HG02852 (cell line): ENCODE measurements around the gene ZG16B.

Source experiments
- ATAC-seq: cut with Tn5 transposase; IDR thresholded peaks from one replicate; pipeline ENCODE4 v1.9.1; 2021; ENCODE audit warnings: mild to moderate bottlenecking, moderate library complexity; ENCODE audit not compliant: unreplicated experiment

ZG16B gene, protein sequence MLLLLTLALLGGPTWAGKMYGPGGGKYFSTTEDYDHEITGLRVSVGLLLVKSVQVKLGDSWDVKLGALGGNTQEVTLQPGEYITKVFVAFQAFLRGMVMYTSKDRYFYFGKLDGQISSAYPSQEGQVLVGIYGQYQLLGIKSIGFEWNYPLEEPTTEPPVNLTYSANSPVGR

DNA sequence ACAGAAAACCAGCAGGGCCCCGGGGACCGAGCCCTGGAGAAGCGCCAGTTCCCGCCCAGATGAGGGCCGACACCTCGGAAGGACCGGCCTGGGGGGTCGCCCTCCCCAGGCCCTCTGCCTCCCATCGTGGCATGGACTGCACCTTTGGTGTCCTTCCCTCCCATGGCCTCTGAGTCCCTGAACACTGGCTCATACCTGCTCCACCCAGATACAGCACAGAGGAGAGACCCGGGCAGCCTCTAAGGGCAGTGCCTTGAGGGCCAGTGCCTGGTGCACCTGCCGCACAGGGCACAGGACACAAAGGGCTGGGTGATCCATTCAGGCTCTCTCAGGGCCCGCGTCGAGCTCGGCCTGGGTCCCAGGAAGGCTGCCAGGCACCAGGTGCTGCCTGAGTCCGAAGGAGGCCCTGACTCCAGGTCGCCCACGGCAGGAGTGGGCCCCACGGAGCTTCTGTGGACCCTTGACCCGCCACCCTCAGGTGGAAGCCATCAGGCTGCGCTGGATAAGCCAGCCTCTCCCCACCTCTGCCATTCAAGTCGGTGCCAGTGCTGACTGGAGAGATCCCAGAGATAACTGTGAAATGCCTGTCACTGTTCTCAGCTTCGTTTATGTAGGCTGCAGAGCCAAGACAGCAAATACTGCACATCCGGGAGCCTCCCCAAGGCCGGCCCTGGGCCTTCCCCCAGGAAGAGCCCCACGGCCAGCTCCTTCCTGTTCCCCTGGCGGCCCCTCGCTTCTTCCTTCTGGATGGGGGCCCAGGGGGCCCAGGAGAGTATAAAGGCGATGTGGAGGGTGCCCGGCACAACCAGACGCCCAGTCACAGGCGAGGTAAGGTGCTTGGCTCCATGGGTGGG, at the start of gene ZG16B:
TSS of gene ZG16B (plus strand) at position 803 of the 854 bp plus-strand sequence. CDS start 139 bp downstream, outside the sequence.
- ATAC-seq: no peak

DNA sequence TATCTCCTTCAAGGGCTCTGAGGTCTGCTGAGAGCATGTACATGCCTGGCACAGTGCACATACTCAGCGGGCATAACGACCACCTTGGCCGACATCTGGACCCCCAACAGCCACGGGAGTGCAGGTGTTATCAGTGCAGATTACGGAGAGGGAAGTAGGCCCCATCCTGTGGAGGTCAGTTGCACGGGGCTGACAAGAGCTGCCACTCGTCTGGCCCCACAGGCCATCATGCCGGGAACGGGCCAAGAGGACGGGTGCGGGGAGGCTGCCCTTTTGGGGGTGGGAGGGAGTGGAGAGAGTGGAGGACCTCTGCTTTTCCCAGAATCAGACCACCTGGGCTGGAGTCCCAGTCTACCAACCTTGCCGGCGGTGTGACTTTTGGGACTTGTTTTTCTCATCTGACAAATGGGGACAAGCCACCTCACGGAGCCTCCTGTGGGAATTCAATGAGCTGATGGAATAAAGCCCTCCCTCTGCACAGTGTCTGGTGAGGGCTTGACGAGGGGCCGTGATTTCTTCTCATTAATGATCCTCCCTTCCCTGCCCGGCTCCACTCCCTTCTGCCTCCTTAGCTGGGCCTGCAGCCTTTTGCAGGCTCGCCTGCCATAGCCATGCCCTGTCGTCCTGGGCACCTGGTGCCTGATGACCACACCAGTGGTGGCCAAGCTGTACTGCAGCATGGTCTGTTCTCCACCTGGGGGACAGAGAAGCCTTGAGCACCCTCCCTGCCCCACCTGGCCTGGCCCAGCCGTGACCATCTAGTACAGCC, 47.3 kb upstream of the ZG16B start:
- no peak for ATAC-seq

DNA sequence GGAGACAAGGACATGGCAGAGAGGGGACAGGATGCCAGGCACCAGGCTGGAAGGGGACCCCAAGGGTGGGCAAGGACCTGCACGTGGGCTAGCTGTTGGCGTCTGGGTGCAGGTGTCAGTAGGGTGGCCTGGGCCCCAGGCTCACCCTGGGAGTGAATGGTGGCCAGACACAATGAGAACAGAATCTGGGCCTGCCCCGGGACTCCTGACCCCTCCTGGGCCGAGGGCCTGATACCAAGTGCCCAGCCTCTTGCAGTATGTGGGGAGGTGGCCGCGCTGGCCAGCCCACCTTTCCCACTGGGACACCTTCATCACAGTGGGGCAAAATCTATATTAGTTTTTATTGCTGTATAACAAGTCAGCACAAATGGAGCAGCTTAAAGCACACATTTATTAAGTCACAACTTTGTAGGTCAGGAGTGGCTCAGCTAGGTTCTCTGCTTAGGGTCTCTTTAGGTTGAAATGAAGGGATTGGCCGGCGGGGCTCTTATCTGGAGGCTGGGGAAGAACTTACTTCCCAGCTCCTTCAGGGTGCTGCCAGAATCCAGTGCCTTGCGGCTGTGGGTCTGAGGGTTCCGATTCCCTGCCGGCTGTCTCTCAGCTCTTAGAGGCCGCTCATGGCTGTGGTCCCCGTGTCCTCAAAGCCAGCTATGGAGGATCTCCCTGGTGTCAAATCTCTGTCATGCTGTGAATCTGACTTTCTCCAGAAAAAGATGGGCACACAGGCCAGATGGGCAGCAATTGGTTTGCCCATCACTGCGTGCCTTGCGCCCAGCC, 46.3 kb upstream of the ZG16B start:
- ATAC-seq: no peak

DNA sequence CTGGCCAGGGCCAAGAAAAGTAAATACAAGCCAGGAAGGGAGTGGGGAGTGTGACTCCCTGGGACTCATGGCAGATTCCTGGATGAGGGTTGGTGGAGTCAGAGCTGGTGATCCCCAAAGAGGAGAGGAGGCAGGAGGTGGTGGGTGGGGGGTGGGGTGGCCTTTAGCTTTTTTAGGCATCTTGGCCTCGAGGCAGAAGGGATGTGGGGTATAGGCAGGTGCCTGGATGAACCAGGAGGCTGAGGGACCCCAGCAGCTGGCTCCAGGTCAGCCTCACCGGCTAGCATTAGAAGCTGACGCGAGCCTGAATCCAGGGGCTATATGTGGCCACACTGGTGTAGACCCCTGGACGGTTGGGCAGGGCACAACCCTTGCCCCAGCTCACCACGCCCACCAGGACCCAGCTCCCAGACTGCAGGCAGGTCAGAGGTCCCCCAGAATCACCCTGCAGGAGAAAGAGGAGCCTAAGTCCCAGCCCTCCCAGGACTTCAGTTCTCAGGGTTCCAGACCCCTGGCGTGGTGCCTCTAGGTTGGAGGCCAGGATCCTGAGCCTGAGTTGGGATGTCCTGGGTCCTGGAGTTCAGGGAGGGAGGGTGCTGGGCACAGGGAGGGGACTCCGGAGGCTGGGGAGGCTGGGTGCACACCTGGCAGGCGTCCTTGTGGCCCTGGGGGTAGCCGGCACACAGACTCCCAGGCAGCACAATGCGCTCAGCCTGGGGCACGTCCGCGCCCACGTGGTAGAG, 45.6 kb upstream of the ZG16B start:
- ATAC-seq: no peak

DNA sequence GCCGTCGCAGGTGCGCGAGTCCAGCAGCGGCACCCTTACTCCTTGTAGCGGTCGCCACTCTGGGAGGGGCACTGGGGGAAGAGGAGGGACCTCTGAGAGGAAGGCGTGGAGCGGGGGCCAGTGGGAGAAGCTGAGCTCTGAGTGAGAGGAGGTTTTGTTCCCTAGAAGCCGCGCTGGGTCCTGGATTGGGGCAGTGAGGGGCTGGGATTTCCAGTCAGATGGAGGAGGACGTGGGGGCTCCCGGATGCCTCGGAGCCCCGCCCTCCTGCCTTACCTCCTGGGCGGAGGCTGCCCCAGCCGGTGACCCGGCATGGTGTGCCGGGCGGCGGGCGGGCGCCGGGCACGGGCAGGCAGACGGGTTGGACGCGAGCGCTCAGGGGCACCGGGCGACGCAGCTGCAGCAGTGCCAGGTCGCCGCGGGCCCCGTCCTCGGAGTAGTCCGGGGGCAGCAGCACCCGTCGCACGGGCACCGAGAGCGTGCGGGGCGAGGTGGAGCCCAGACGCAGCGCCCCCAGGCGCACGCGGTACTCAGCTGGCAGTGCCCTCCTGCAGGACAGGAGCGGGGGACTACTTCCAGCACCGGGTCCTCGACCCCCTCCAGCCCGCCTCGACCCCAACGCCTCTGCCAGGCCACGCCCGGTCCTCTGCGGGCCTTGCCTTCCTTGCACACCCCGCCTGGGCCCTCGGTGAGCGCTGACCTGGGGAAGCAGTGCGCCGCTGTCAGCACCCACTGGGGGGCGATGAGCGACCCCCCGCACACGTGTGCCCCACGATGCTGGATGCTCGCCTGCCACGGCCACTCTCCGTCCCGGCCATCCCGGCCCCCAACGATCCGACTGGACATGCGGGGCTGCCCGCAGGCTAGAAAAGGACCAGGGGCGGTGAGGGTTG, 44.8 kb upstream of the ZG16B start:
- no peak for ATAC-seq

DNA sequence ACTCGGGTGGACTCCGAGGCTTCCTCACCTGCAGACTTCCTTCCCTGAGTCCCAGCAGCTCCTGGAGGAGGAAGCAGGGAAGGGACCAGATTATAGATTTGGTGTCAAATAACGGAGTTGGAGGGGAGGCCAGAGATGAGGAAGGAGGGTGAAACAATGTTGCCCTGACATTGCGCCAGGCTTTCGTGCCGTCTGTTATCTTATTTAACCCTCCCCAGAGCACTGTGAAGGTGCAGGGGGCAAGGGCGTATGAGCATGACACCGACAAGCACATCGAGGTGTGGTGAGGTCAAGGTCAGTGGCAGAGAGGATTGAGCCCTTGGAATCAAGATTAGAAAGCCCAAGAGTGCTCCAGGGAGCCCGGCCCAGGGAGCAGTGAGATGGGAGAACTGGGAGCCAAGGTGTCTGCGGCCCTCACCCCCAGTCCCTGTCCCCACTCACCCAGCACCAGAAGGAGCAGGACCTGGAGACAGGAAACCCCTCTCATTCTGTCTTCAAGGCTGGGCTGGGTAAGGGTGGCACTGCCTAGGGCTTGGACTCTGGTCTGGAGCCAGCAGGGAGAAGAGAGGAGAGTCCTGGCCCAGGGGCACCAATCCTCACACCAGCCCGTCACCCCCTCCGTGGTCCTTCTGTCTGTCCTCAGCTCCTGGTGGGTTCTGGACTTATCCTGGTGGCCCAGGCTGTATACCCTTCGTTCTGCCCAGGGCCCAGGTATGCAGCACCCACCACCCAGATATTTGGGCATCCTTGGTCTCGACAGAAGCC, 43.9 kb upstream of the ZG16B start:
- ATAC-seq: no peak

DNA sequence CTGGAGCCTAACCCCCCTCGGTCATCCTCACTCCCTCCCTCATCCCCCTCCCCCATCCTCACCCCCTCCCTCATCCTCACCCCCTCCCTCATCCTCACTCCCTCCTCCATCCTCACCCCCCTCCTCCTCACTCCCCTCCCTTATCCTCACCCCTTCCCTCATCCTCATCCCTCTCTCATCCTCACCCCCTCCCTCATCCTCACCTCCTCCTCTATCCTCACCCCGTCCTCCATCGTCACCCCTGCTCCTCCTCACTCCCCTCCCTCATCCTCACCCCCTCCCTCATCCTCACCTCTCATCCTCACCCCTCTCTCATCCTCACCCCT, 43.3 kb upstream of the ZG16B start:
- ATAC-seq: no peak

DNA sequence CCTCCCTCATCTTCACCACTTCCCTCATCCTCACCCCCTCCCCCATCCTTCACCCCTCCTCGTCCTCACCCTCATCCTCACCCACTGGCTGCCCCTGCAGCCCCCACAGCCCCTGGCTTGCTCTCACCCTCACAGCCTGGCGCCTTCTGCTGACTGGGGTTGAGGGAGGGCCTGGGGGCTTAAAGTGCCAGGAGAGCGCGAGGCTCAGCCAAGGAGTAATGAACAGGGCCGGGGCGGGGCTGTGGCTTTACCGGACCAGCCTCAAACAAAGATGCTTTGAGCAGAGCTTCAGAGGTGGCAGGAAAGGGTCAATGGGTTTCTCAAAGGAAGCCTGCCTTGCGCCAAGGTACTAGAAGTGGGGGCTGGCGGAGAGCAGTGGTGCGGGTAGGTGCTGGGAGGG, 42.7 kb upstream of the ZG16B start, which contains the start of gene PRSS33:
TSS of gene PRSS33 (minus strand) at position 155 of the 400 bp plus-strand sequence. CDS start 1,013 bp downstream, outside the sequence.
- ATAC-seq: no peak

DNA sequence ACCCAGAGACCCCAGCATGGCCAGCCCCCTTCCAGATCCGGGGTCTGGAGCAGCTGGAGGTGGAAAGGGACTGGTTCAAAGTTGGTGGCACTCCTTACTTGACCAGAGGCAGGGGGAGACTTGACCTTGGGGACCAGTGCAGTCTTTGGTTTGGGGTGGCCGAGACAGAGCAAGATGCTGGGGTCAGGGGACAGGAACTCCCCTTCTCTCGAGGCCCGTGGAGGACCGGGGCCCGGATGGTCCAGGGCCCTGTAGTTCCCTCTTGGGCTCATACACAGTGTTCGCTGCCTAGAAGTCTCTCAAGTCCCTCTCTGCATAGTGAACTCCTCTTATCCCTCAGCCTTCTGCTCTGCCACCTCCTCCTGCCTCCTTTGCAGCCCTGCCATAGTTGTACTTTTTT, 42.1 kb upstream of the ZG16B start:
- ATAC-seq: no peak

DNA sequence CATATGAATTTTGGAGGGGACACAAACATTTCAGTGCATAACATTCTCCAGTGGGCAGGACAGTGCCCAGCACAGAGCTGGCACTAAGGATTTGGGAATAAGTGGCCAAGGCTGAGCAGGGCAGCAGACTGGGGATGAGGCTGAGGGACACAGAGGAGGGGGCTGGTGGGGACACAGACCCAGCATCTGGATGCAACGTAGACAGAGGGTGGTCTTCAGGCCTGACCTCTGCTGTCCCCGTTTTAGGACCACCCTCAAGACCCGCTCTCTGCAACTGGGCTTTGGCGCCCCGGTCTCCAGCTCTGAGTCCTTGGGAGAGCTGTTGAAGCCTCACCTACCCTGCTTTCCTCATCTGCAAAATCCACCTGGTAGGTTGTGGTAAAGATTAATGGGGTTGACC, 39.5 kb upstream of the ZG16B start:
- ATAC-seq: no peak

DNA sequence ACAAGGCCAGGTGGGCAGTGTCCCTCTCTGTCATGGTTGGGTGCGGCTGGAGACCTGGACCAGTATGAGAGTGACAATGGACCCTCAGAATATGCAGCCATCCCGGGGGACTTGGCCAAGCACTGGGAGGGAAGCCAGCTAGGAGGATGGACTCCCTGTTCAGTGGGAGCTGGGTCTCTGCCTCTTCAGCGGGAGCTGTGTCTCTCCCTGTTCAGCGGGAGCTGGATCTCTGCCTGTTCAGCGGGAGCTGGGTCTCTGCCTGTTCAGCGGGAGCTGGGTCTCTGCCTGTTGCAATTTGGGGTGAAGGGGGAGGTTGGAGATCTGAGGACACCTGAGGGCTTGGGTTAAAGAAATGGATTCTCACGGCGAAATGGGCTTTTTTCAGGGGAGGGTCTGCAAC, 38.9 kb upstream of the ZG16B start:
- ATAC-seq: no peak

DNA sequence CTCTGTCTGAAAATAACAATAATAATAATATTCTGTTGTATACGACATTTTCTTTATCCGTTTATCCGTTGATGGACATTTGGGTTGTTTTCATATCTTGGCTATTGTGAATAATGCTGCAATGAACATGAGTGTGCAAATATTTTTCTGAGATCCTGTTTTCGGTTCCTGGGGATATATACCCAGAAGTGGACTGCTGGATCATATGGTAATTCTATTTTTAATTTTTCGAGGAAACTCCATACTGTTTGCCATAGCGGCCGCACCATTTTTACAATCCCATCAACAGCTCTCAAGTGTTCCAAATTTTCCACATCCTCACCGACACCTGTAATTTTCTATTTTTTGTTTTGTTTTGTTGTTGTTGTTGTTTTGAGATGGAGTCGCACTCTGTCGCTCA, 37.2 kb upstream of the ZG16B start:
- ATAC-seq: no peak

DNA sequence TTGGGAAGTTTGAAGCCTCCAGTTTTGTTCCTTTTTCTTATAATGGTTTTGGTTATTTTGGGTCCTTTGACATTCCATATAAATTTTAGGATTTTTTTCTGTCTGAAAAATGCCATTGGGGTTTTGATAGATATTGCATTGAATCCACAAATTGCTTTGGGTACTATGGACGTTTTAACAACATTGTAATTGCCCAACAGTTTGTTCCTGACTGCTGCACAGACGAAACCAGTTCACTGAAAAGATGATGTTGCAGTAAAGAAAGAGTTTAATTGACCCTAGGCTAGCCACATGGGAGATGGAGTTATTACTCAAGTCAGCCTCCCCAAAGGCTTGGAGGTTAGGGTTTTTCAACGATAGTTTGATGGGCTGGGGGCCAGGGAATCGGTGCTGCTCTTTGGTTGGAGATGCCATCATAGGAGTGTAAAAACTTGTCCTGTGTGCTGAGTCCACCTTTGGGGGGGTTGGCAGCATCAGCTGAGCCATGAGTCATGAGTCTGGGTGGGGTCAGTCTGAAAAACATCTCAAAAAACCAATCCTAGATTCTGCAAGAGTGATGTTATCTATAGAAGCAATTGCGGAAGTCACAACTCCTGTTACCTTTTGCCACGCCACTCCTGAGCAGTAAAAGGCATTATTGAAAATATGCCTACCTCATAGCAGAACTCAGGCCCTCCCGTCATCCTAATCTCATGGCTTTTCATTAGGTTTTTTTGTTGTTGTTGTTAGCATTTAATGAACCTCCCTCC, 34.5 kb upstream of the ZG16B start:
- no peak for ATAC-seq

DNA sequence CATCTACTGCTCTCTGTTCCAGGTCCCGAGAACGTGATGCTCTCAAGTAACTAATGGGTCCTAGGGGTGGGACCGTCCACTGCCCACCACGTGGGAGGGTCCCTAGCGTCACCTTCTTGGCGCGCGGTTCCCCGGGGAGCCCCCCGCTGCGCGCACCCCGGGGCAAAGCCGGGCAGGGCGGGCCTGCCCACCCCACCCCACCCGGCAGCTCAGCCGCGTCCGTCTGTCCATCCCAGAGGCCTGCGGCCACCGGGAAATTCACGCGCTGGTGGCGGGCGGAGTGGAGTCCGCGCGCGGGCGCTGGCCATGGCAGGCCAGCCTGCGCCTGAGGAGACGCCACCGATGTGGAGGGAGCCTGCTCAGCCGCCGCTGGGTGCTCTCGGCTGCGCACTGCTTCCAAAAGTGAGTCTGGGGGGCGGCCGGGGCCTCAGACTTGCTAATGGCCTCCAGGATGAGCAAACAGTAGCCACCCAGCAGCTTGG, 31.3 kb upstream of the ZG16B start:
- ATAC-seq: no peak

DNA sequence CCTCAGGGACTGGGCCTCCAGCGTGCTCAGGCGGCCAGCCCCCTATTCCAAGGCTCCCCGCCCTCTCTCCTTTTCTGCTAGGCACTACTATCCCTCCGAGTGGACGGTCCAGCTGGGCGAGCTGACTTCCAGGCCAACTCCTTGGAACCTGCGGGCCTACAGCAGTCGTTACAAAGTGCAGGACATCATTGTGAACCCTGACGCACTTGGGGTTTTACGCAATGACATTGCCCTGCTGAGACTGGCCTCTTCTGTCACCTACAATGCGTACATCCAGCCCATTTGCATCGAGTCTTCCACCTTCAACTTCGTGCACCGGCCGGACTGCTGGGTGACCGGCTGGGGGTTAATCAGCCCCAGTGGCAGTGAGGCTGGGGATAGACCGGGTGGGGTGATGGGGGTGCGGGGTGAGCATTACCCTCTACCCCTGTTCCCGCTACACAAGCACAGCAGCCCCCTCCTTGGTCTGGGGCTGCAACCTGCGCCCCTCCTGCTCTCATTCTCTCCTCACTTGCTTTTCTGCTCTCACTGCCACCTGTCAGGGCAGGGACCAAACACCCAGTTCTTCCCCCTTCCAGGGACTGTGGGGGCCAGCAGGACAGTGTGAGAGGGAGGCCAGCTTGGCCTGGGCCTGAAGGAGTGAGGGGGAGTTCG, 30.8 kb upstream of the ZG16B start:
- no peak for ATAC-seq

DNA sequence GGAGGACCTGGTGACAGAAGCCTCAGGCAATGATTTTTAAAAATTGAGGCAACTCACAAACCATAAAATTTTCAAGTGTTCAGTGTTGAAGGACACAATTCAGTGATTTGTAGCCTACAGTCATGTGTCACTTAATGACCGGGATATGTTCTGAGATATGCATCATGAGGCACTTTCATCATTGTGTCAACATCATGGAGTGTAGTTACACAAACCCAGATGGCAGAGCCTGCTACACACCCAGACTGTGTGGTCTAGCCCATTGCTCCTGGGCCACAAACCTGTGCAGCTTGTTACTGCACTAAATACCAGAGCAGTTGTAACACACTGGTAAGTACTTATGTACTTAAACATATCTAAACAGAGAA, 30.3 kb upstream of the ZG16B start:
- ATAC-seq: no peak

DNA sequence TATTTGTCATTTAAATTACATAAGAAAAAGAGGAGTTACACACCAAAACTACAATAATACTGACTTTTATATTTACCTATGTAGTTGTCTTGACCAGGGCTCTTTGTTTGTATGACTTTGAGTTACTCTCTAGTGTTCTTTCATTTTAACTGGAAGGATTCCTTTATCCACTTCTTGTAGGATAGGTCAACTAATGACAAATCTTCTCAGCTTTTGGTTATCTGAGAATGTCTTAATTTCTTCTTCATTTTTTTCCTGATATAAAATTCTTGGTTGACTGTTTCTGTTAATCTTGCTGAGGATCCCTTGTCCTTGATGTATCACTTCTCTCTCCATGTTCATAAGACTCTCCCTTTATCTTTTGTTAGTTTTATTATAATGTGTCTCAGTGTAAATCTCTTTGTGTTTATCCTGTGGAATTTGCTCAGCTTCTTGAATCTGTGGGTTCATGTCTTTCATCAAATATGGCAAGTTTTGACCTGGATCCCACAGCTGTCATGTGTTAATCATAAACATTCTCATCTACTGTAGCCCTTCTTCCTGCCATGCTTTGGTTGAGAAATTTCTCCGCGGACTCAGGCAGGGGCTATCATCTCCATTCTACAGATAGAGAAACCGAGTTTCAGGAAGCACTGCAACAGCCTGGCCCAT, 26.4 kb upstream of the ZG16B start:
- ATAC-seq: no peak
